IMR-90 (cell line): ENCODE results near the gene TRPC4AP. TPM values are rescaled to one million over a fixed set of nuclear protein-coding genes. Genes with fewer than 3 reads are reported as not detected.

Experiments
- ATAC-seq: fragments of 200-7000 bp; cut with Tn5 transposase; 2 replicates; pipeline ENCODE4 v1.9.1; 2020; ENCODE audit warnings: low read depth, mild to moderate bottlenecking, moderate library complexity
- BruUV-seq: library from RNA; stranded (reverse); fragments of 400-500 nt; replicated peaks from 2 replicates; lab custom pipeline; 2021; lab: Mats Ljungman, UMichigan
- CTCF ChIA-PET: fragments of 300-600 bp; formaldehyde crosslinking; extraction: SDS; loops from one replicate; lab custom pipeline; 2021; ENCODE audit warnings: antibody characterized with exemption; lab: Yijun Ruan, JAX
- POLR2A ChIA-PET: fragments of 300-600 bp; sonication (Branson Sonifier 250); formaldehyde crosslinking; loops from one replicate; lab custom pipeline; 2022; ENCODE audit warnings: antibody characterized with exemption; ENCODE audit not compliant: unreplicated experiment; lab: Charles Lee
- DNase-seq: peaks from one replicate; pipeline ENCODE4 v3.0.0; 2013
- H2AFZ ChIP-seq: replicated peaks from 2 replicates; pipeline ENCODE3; 2013; ENCODE audit warnings: low read length, mild to moderate bottlenecking; ENCODE audit not compliant: poor library complexity
- H2AK5ac ChIP-seq: 2 replicates; pipeline ENCODE4 v1.6.1; 2013; ENCODE audit warnings: low read depth, low read length, inconsistent platforms
- H2AK9ac ChIP-seq: replicated peaks from 2 replicates; pipeline ENCODE3; 2013; ENCODE audit warnings: mild to moderate bottlenecking, low read depth, low read length, moderate library complexity; ENCODE audit not compliant: poor library complexity
- H2BK120ac ChIP-seq: 2 replicates; pipeline ENCODE4 v1.6.1; 2013; ENCODE audit warnings: low read depth, low read length, inconsistent platforms
- H2BK15ac ChIP-seq: 3 replicates; pipeline ENCODE4 v1.6.1; 2013; ENCODE audit warnings: low read depth, low read length, inconsistent platforms
- H2BK20ac ChIP-seq: 2 replicates; pipeline ENCODE4 v1.6.1; 2013; ENCODE audit warnings: low read depth, mild to moderate bottlenecking, inconsistent platforms, low read length, moderate library complexity
- H2BK5ac ChIP-seq: 2 replicates; pipeline ENCODE4 v1.6.1; 2013; ENCODE audit warnings: mild to moderate bottlenecking, low read depth, low read length, inconsistent platforms; ENCODE audit not compliant: poor library complexity, severe bottlenecking
- H3K14ac ChIP-seq: replicated peaks from 2 replicates; pipeline ENCODE4 v1.6.1; 2013; ENCODE audit warnings: low read depth, low read length, inconsistent platforms
- H3K18ac ChIP-seq: 2 replicates; pipeline ENCODE4 v1.6.1; 2013; ENCODE audit warnings: low read depth, low read length, control low read depth
- H3K23ac ChIP-seq: 2 replicates; pipeline ENCODE4 v1.6.1; 2013; ENCODE audit warnings: low read depth, low read length, inconsistent platforms
- H3K27ac ChIP-seq: 2 replicates; pipeline ENCODE4 v1.5.1; 2013; ENCODE audit warnings: mild to moderate bottlenecking, control low read depth, low read length; ENCODE audit not compliant: insufficient read depth
- H3K27me3 ChIP-seq: 2 replicates; pipeline ENCODE4 v1.6.1; 2013; ENCODE audit warnings: low read length; ENCODE audit not compliant: control insufficient read depth, insufficient read depth
- H3K36me3 ChIP-seq: 2 replicates; pipeline ENCODE4 v1.6.1; 2013; ENCODE audit warnings: low read length, mixed read lengths; ENCODE audit not compliant: control insufficient read depth, insufficient read depth
- H3K4ac ChIP-seq: 2 replicates; pipeline ENCODE4 v1.6.1; 2013; ENCODE audit warnings: low read depth, low read length, inconsistent platforms
- H3K4me1 ChIP-seq: 2 replicates; pipeline ENCODE4 v1.6.1; 2013; ENCODE audit warnings: low read length, mixed read lengths; ENCODE audit not compliant: control insufficient read depth, insufficient read depth
- H3K4me2 ChIP-seq: 2 replicates; pipeline ENCODE4 v1.6.1; 2013; ENCODE audit warnings: low read depth, mild to moderate bottlenecking, control low read depth, low read length, moderate library complexity
- H3K4me3 ChIP-seq: 2 replicates; pipeline ENCODE4 v1.5.1; 2013; ENCODE audit warnings: low read depth, mild to moderate bottlenecking, control low read depth, low read length, moderate library complexity; ENCODE audit not compliant: insufficient read depth
- H3K56ac ChIP-seq: 2 replicates; pipeline ENCODE4 v1.6.1; 2013; ENCODE audit warnings: low read length, inconsistent platforms; ENCODE audit not compliant: insufficient read depth; ENCODE audit errors: extremely low read depth
- H3K79me1 ChIP-seq, 2 experiments: 2 replicates each; pipeline ENCODE4 v1.6.1; 2013; ENCODE audit warnings: low read length in 2 of 2, inconsistent platforms in 1 of 2, low read depth in 1 of 2
- H3K9ac ChIP-seq: 2 replicates; pipeline ENCODE4 v1.6.1; 2013; ENCODE audit warnings: low read depth, low read length, control low read depth
- H3K9me1 ChIP-seq: 2 replicates; pipeline ENCODE4 v1.6.1; 2013; ENCODE audit warnings: low read length, inconsistent platforms; ENCODE audit not compliant: insufficient read depth
- H3K9me3 ChIP-seq: 2 replicates; pipeline ENCODE4 v1.6.1; 2013; ENCODE audit warnings: low read length; ENCODE audit not compliant: control insufficient read depth, insufficient read depth
- H4K20me1 ChIP-seq: 2 replicates; pipeline ENCODE4 v1.6.1; 2013; ENCODE audit warnings: low read length, inconsistent platforms; ENCODE audit not compliant: insufficient read depth
- H4K5ac ChIP-seq: 2 replicates; pipeline ENCODE4 v1.6.1; 2013; ENCODE audit warnings: mild to moderate bottlenecking, low read depth, low read length, control low read depth
- H4K8ac ChIP-seq, 2 experiments: 2 replicates each; pipeline ENCODE4 v1.6.1; 2013; ENCODE audit warnings: low read depth in 2 of 2, low read length in 2 of 2, control low read depth in 1 of 2, inconsistent platforms in 1 of 2
- H4K91ac ChIP-seq: 2 replicates; pipeline ENCODE4 v1.6.1; 2013; ENCODE audit warnings: low read depth, low read length, inconsistent platforms; ENCODE audit not compliant: insufficient read depth
- BHLHE40 ChIP-seq: fragments of 150-350 bp; IDR thresholded peaks from 2 replicates; pipeline ENCODE4 v1.6.1; 2016; ENCODE audit warnings: mild to moderate bottlenecking, low read depth, low read length
- CEBPB ChIP-seq: IDR thresholded peaks from 2 replicates; pipeline ENCODE4 v1.6.1; 2012; ENCODE audit warnings: low read depth, low read length, improper control_type of control experiment
- CHD1 ChIP-seq: IDR thresholded peaks from 2 replicates; pipeline ENCODE4 v1.6.1; 2012; ENCODE audit warnings: low read depth, low read length, improper control_type of control experiment
- CTCF ChIP-seq: conservative IDR thresholded peaks from 2 replicates; pipeline ENCODE4 v1.5.1; 2012; ENCODE audit warnings: mild to moderate bottlenecking, low read depth, low read length, improper control_type of control experiment
- ELK1 ChIP-seq: fragments of 150-350 bp; IDR thresholded peaks from 2 replicates; pipeline ENCODE4 v1.6.1; 2016; ENCODE audit warnings: low read depth, mild to moderate bottlenecking, low read length, moderate library complexity, borderline replicate concordance
- FOS ChIP-seq: fragments of 150-350 bp; IDR thresholded peaks from 2 replicates; pipeline ENCODE4 v1.6.1; 2016; ENCODE audit warnings: low read depth, low read length
- MAFK ChIP-seq: IDR thresholded peaks from 2 replicates; pipeline ENCODE4 v1.6.1; 2012; ENCODE audit warnings: low read depth, low read length, improper control_type of control experiment
- MAZ ChIP-seq: IDR thresholded peaks from 2 replicates; pipeline ENCODE4 v1.6.1; 2012; ENCODE audit warnings: low read depth, mild to moderate bottlenecking, low read length, improper control_type of control experiment, moderate library complexity, borderline replicate concordance
- MXI1 ChIP-seq: IDR thresholded peaks from 2 replicates; pipeline ENCODE4 v1.6.1; 2012; ENCODE audit warnings: low read depth, mild to moderate bottlenecking, low read length, moderate library complexity, borderline replicate concordance
- NFE2L2 ChIP-seq: fragments of 150-350 bp; IDR thresholded peaks from 2 replicates; pipeline ENCODE4 v1.6.1; 2016; ENCODE audit warnings: low read depth, mild to moderate bottlenecking, low read length
- POLR2A ChIP-seq: IDR thresholded peaks from 2 replicates; pipeline ENCODE4 v1.6.1; 2012; ENCODE audit warnings: mild to moderate bottlenecking, low read depth, low read length
- RAD21 ChIP-seq: IDR thresholded peaks from 2 replicates; pipeline ENCODE4 v1.6.1; 2012; ENCODE audit warnings: low read length, improper control_type of control experiment
- SMC3 ChIP-seq: fragments of 150-350 bp; IDR thresholded peaks from 2 replicates; pipeline ENCODE4 v1.6.1; 2016; ENCODE audit warnings: low read depth, mild to moderate bottlenecking, antibody characterized with exemption, low read length, moderate library complexity
- USF2 ChIP-seq: fragments of 150-350 bp; IDR thresholded peaks from 2 replicates; pipeline ENCODE4 v1.6.1; 2017; ENCODE audit warnings: mild to moderate bottlenecking, antibody characterized with exemption, low read length, low read depth
- WGBS, 2 experiments: methylation state at CpG; one replicate each; pipeline versions ENCODE4 v1.1.5 to v1.1.7; 2013; ENCODE audit warnings: missing lambda C conversion rate in 2 of 2; ENCODE audit not compliant: insufficient read length in 1 of 2; ENCODE audit errors: extremely low coverage in 2 of 2; 5-methylcytosine and 5-hydroxymethylcytosine counted together
- dilution Hi-C: fragments of 300-500 bp; cut with HindIII; formaldehyde crosslinking; loops from one replicate; pipeline ENCODE4 v1.14.3; 2018; ENCODE audit warnings: low sequenced_read_pairs; ENCODE audit not compliant: unreplicated experiment
- in situ Hi-C: fragments of 300-500 bp; cut with MboI; formaldehyde crosslinking; loops from 3 replicates; pipeline ENCODE4 v1.14.3; 2019; ENCODE audit warnings: low sequenced_read_pairs, inconsistent platforms, mixed read lengths
- intact Hi-C: fragments of 100-400 bp; cut with micrococcal nuclease; formaldehyde crosslinking; loops from 2 replicates; pipeline ENCODE4 v1.10.0; 2022
- polyA plus RNA-seq, 3 experiments: library from polyadenylated mRNA; depleted of rRNA; stranded (reverse); fragments of >200 nt; gene quantifications; 2 replicates each; pipeline ENCODE4 v1.2.3, GENCODE V29; 2012; ENCODE audit warnings: low replicate concordance in 1 of 3
- total RNA-seq: library from RNA; depleted of rRNA; stranded (reverse); fragments of >200 nt; gene quantifications from 2 replicates; pipeline ENCODE4 v1.2.3, GENCODE V29; 2012

The TRPC4AP gene
- total and polyA plus RNA-seq, 2 of the 4 experiments (the other 2 are of a cell fraction), result 41.0 to 81.0 TPM

GRCh38 chr20:34977365-34978091 lies 115.1 kb downstream of the TRPC4AP start:
- in situ Hi-C loops (no loop called here), intact Hi-C loops (no loop called here), dilution Hi-C loops (no loop called here)
- Histone ChIP-seq H4K5ac (no peak overlapping the region), H3K27ac (no peak overlapping the region), H3K9me1 (no peaks in the 10 kb centered on the region), H2AFZ (no peak overlapping the region), H3K4ac (no peak overlapping the region), H2BK5ac (no peak overlapping the region), H3K14ac (no peak overlapping the region), H2BK20ac (no peak overlapping the region), H4K8ac (no peak overlapping the region), H3K9me3 (no peaks in the 10 kb centered on the region), H3K36me3 (no peaks in the 10 kb centered on the region), H3K23ac (no peak overlapping the region), H3K27me3 (peaks cover 36% of the 10 kb centered on the region), H2BK120ac (no peak overlapping the region), H3K18ac (no peak overlapping the region), H2AK5ac (no peak overlapping the region), H4K20me1 (no peaks in the 10 kb centered on the region), H2BK15ac (no peak overlapping the region), H3K4me3 (no peak overlapping the region), H4K91ac (no peak overlapping the region), H2AK9ac (no peak overlapping the region), H3K4me2 (no peak overlapping the region), H3K9ac (no peak overlapping the region), H3K56ac (no peak overlapping the region), H3K4me1 (no peaks in the 10 kb centered on the region), H3K79me1 (no peaks in the 10 kb centered on the region)
- no peak for ATAC-seq
- CTCF ChIA-PET, result no interaction called here
- POLR2A ChIA-PET, result no interaction called here
- DNase-seq, result no peak
- no TSS peak for BruUV-seq
- TF ChIP-seq MAFK (no peak), RAD21 (no peak), FOS (no peak), MXI1 (no peak), SMC3 (no peak), POLR2A (no peak), BHLHE40 (no peak), CHD1 (no peak), USF2 (no peak), ELK1 (no peak), NFE2L2 (no peak), CTCF (no peak), CEBPB (no peak), MAZ (no peak)
- 0% methylated on average over 2 of the region's 17 CpGs; no CpG with 5 or more reads in 1 of the 2 experiments for WGBS, 2 experiments
